ENCODE results near the gene LYPD8.

GRCh38 chr1:248790456-248790855 is 34.9 kb upstream of the LYPD8 start:
- no peak for TF ChIP-seq CTCF (IDR thresholded peaks at IDR 0.05; ENCODE audit: insufficient read depth, low read depth, low read length)
- no peak for TF ChIP-seq EZH2 (IDR thresholded peaks at IDR 0.05; ENCODE audit: insufficient read depth, low read length)
